Mesenchymal stem cell (in vitro differentiated cells and primary cell): Measurements from ENCODE around the gene CSRP2.

Experiments
- DNase-seq: peaks from one replicate; pipeline ENCODE4 v3.0.0-alpha.2; 2013
- H2AFZ ChIP-seq: one replicate; pipeline ENCODE4 v1.6.1; 2013; ENCODE audit warnings: low read depth, mild to moderate bottlenecking, control low read depth, inconsistent platforms, low read length, moderate library complexity
- H2AK5ac ChIP-seq: 2 replicates; pipeline ENCODE4 v1.6.1; 2013; ENCODE audit warnings: low read length, moderate library complexity, mild to moderate bottlenecking, inconsistent platforms; ENCODE audit not compliant: severe bottlenecking
- H2BK120ac ChIP-seq: one replicate; pipeline ENCODE4 v1.6.1; 2013; ENCODE audit warnings: low read depth, mild to moderate bottlenecking, inconsistent platforms, low read length, moderate library complexity
- H2BK12ac ChIP-seq, 2 experiments: one replicate each; pipeline ENCODE4 v1.6.1; 2013; ENCODE audit warnings: inconsistent platforms in 2 of 2, low read length in 2 of 2, mild to moderate bottlenecking in 2 of 2, moderate library complexity in 2 of 2, control low read depth in 1 of 2
- H2BK15ac ChIP-seq: one replicate; pipeline ENCODE4 v1.6.1; 2013; ENCODE audit warnings: mild to moderate bottlenecking, low read depth, inconsistent platforms; ENCODE audit not compliant: poor library complexity, severe bottlenecking
- H2BK5ac ChIP-seq: 2 replicates; pipeline ENCODE4 v1.6.1; 2013; ENCODE audit warnings: low read depth, mild to moderate bottlenecking, low read length, control low read depth, inconsistent platforms; ENCODE audit not compliant: poor library complexity, severe bottlenecking
- H3K14ac ChIP-seq, 2 experiments: one replicate each; pipeline ENCODE4 v1.6.1; 2013; ENCODE audit warnings: inconsistent platforms in 2 of 2, low read length in 2 of 2, control low read depth in 1 of 2, mild to moderate bottlenecking in 1 of 2, moderate library complexity in 1 of 2
- H3K18ac ChIP-seq, 2 experiments: one replicate each; pipeline ENCODE4 v1.6.1; 2013; ENCODE audit warnings: inconsistent platforms in 2 of 2, low read length in 2 of 2, control low read depth in 1 of 2, low read depth in 1 of 2, mild to moderate bottlenecking in 1 of 2
- H3K23ac ChIP-seq, 2 experiments: one replicate each; pipeline ENCODE4 v1.6.1; 2013; ENCODE audit warnings: inconsistent platforms in 2 of 2, low read length in 2 of 2, mild to moderate bottlenecking in 2 of 2, moderate library complexity in 2 of 2, control low read depth in 1 of 2
- H3K27ac ChIP-seq: 2 replicates; pipeline ENCODE4 v1.5.1; 2013; ENCODE audit warnings: mild to moderate bottlenecking, moderate library complexity, low read length, control low read depth, inconsistent platforms; ENCODE audit not compliant: poor library complexity, severe bottlenecking
- H3K27me3 ChIP-seq, 2 experiments: 2 replicates each; pipeline versions ENCODE4 v1.6.1 to v1.7.0; 2013; ENCODE audit warnings: low read length in 2 of 2, mild to moderate bottlenecking in 2 of 2, moderate library complexity in 2 of 2, control low read depth in 1 of 2, inconsistent platforms in 1 of 2; ENCODE audit not compliant: control insufficient read depth in 1 of 2, insufficient read depth in 1 of 2
- H3K36me3 ChIP-seq, 2 experiments: 2 replicates each; pipeline versions ENCODE4 v1.6.1 to v1.7.0; 2013; ENCODE audit warnings: low read length in 2 of 2, control low read depth in 1 of 2, inconsistent platforms in 1 of 2, low read depth in 1 of 2, mild to moderate bottlenecking in 1 of 2; ENCODE audit not compliant: insufficient read depth in 2 of 2, control insufficient read depth in 1 of 2
- H3K4ac ChIP-seq, 2 experiments: one replicate each; pipeline ENCODE4 v1.6.1; 2013; ENCODE audit warnings: inconsistent platforms in 2 of 2, low read length in 2 of 2, mild to moderate bottlenecking in 2 of 2, moderate library complexity in 2 of 2, control low read depth in 1 of 2, low read depth in 1 of 2
- H3K4me1 ChIP-seq: 2 replicates; pipeline ENCODE4 v1.6.1; 2013; ENCODE audit warnings: low read depth, low read length, control low read depth; ENCODE audit not compliant: control insufficient read depth, insufficient read depth
- H3K4me2 ChIP-seq: 2 replicates; pipeline ENCODE4 v1.6.1; 2013; ENCODE audit warnings: low read length, mild to moderate bottlenecking, inconsistent platforms; ENCODE audit not compliant: poor library complexity, severe bottlenecking
- H3K4me3 ChIP-seq, 2 experiments: 2 replicates each; pipeline versions ENCODE4 v1.5.1 to v1.7.0; 2013; ENCODE audit warnings: low read length in 2 of 2, mild to moderate bottlenecking in 2 of 2, control low read depth in 1 of 2, low read depth in 1 of 2; ENCODE audit not compliant: insufficient read depth in 1 of 2
- H3K79me1 ChIP-seq: replicated peaks from 2 replicates; pipeline ENCODE4 v1.6.1; 2013; ENCODE audit warnings: mild to moderate bottlenecking, control low read depth, low read length, inconsistent platforms; ENCODE audit not compliant: poor library complexity, severe bottlenecking
- H3K9ac ChIP-seq: 2 replicates; pipeline ENCODE4 v1.7.0; 2013; ENCODE audit warnings: mild to moderate bottlenecking, low read length, moderate library complexity
- H3K9me3 ChIP-seq: 2 replicates; pipeline ENCODE4 v1.7.0; 2013; ENCODE audit warnings: mild to moderate bottlenecking, low read length; ENCODE audit not compliant: control insufficient read depth
- H4K8ac ChIP-seq: one replicate; pipeline ENCODE4 v1.6.1; 2013; ENCODE audit warnings: inconsistent platforms, mild to moderate bottlenecking, low read length, moderate library complexity
- H4K91ac ChIP-seq: one replicate; pipeline ENCODE4 v1.6.1; 2013; ENCODE audit warnings: mild to moderate bottlenecking, low read length, inconsistent platforms
- WGBS: methylation state at CpG from one replicate; pipeline ENCODE4 v1.1.7; 2013; ENCODE audit warnings: mixed read lengths; 5-methylcytosine and 5-hydroxymethylcytosine counted together

Gene CSRP2

DNA sequence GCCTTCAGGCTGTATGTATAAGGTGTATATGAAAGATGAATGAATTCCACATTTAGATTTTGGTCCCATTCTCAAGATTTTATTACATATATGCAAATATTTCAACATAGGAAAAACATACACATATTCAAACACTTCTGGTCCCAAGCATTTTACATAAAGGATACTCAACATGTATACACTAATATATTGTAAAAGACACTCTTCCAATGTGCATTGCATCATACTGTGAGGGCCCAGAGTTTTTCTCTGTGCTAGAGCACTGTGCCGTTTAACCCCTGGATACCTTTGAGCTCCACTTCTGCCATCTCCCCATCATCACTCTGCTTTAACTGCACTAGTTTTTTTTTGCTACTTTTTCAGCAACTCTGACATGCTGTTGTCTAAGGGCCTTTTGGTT, 66.8 kb downstream of the CSRP2 start:
- peaks cover 7% of the 10 kb centered on the region for H3K79me1 ChIP-seq
- no peak overlapping the region for H2BK5ac ChIP-seq
- H3K4ac ChIP-seq = no peak overlapping the region
- no peak overlapping the region for H3K18ac ChIP-seq
- no peak overlapping the region for H2BK12ac ChIP-seq
- H4K91ac ChIP-seq = no peak overlapping the region
- no peak overlapping the region for H2BK120ac ChIP-seq
- peaks cover 3 to 80% of the 10 kb centered on the region in 2 experiments for H3K36me3 ChIP-seq
- H3K9me3 ChIP-seq = no peaks in the 10 kb centered on the region
- H2AFZ ChIP-seq = no peak overlapping the region
- WGBS = 93% methylated on average over 1 of the region's 1 CpG
- H2AK5ac ChIP-seq = no peak overlapping the region
- no peak for DNase-seq
- no peak overlapping the region for H3K23ac ChIP-seq
- no peak overlapping the region for H3K27ac ChIP-seq
- H3K4me3 ChIP-seq = no peak overlapping the region
- no peaks in the 10 kb centered on the region for H3K27me3 ChIP-seq
- H2BK15ac ChIP-seq = no peak overlapping the region
- no peak overlapping the region for H3K4me2 ChIP-seq
- H4K8ac ChIP-seq = no peak overlapping the region
- no peaks in the 10 kb centered on the region for H3K4me1 ChIP-seq
- no peak overlapping the region for H3K9ac ChIP-seq
- H3K14ac ChIP-seq = no peak overlapping the region

DNA sequence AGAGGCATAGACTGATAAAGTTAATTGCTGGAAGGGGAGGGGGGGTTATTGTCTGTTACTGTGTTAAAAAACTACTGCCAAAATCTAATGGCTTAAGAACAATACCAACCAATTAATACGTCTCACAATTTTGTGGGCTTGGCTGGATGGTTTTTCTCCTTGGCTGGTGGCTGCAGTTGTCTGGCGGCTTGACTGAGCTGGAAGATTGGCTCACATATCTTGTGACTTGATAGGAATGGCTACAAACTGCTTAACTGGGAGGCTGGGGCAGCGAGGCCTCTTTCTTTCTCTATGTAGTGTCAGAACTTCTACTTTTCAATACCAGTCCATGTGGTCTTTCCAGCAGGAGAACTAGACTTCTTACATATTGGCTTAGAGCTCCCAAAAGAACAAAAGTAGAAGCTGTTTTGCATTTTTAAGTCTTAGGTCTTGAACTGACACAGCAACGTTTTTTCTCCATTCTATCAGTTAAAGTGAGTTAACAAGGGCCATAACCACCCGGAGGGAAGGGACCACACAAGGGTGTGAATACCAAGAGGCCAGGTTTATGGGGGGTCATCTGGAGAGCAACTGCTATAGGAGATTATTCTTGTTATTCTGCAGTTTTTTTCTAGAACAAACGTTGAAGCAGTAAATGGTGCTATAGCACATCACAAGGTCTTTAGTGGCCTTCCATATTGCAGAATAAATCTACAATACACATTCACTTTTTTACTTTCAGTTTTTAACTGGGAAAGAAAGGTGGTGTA, 68.0 kb downstream of the CSRP2 start:
- DNase-seq = no peak
- Histone ChIP-seq H2BK5ac (peak overlapping the region; percentile 57), H3K4me3 (no peak overlapping the region), H2BK120ac (no peak overlapping the region), H3K4me2 (no peak overlapping the region), H3K27me3 (no peaks in the 10 kb centered on the region), H3K9ac (no peak overlapping the region), H4K91ac (no peak overlapping the region), H2AFZ (no peak overlapping the region), H2BK12ac (no peak overlapping the region), H2AK5ac (no peak overlapping the region), H3K18ac (no peak overlapping the region), H3K36me3 (peaks cover 9 to 84% of the 10 kb centered on the region in 2 experiments), H3K4me1 (no peaks in the 10 kb centered on the region), H3K4ac (no peak overlapping the region), H3K23ac (no peak overlapping the region), H3K14ac (no peak overlapping the region), H4K8ac (no peak overlapping the region), H2BK15ac (no peak overlapping the region), H3K79me1 (peaks cover 8% of the 10 kb centered on the region), H3K9me3 (no peaks in the 10 kb centered on the region), H3K27ac (no peak overlapping the region)
- WGBS = 83% methylated on average over 5 of the region's 6 CpGs
